ENCODE data around the gene UQCR11.

DNA sequence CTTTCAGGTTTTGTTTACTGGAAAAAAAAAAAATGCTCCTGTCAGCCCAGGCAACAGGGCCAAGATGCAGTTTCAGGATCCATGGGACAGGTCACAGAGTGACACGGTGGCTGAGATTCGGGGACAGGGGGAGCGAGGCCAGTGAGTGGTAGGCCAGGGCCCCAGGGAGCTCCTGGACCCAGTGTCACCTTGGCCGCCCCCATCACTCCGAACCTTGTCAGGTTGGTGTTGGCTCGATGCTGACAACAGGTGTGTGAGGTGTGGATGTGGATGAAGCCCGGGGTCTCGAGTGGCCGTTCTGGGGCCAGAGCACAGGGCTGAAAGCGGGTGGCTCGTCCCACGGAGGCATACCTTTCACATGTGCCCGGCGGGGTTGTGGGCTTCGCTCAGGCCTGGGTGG, 6.1 kb upstream of the UQCR11 start:
- TF ChIP-seq, protein P1, sequence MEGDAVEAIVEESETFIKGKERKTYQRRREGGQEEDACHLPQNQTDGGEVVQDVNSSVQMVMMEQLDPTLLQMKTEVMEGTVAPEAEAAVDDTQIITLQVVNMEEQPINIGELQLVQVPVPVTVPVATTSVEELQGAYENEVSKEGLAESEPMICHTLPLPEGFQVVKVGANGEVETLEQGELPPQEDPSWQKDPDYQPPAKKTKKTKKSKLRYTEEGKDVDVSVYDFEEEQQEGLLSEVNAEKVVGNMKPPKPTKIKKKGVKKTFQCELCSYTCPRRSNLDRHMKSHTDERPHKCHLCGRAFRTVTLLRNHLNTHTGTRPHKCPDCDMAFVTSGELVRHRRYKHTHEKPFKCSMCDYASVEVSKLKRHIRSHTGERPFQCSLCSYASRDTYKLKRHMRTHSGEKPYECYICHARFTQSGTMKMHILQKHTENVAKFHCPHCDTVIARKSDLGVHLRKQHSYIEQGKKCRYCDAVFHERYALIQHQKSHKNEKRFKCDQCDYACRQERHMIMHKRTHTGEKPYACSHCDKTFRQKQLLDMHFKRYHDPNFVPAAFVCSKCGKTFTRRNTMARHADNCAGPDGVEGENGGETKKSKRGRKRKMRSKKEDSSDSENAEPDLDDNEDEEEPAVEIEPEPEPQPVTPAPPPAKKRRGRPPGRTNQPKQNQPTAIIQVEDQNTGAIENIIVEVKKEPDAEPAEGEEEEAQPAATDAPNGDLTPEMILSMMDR (IDR thresholded peaks at IDR 0.05), result no peak
- no peak for TF ChIP-seq ZFX (IDR thresholded peaks at IDR 0.05; ENCODE audit: borderline replicate concordance)

Measured in 22Rv1 (cell line).